Measurements from ENCODE around the gene UGGT2. TPM values are rescaled to one million over a fixed set of nuclear protein-coding genes. Genes with fewer than 3 reads are reported as not detected.

UGGT2 gene
- total and polyA plus RNA-seq, 2 donors (not counting 1 experiment from before 2014, with no cell fraction given), result 0.39 to 6.7 TPM

DNA sequence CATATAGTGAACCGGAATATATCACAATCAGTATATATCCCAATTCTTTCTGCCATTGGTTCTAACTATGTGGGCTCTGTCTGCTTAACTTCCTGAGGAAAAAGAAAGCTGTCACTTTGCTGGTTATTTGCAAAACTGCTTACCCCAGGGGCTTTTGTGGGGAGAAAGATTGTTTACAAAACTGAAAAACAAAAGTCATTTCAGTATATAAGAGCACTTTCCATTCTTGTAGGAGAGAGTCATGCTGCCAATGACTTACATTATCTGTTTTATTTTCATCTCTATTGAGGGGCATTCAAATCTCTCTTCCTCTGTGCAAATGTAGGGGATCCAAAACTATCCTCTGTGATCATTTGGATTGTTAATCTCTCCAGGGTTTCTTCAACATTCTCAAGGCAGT, 33.5 kb upstream of the UGGT2 start:
- Histone ChIP-seq H3K36me3 (replicated peaks in 1 of 2; ENCODE audit: control extremely low read depth in 1 of 2, control insufficient read depth in 1 of 2, extremely low read depth in 1 of 2, insufficient read depth in 2 of 2, low read length in 1 of 2) (no peaks in the 10 kb centered on the region), H3K9me3 (ENCODE audit: control extremely low read depth in 1 of 3, control insufficient read depth in 2 of 3, insufficient read depth in 1 of 3, low read length in 2 of 3) (peaks cover 0 to 4% (median 2%) of the 10 kb centered on the region in 3 donors), H3K9ac (ENCODE audit: low read length) (no peak overlapping the region), H2AFZ (ENCODE audit: insufficient read depth, low read depth, low read length, poor library complexity, severe bottlenecking) (no peak overlapping the region), H3K4me3 (ENCODE audit: control extremely low read depth in 1 of 5, extremely low read depth in 1 of 5, insufficient read depth in 1 of 5, low read depth in 2 of 5, low read length in 4 of 5) (no peak overlapping the region), H4K20me1 (ENCODE audit: control insufficient read depth, insufficient read depth, low read length, poor library complexity, severe bottlenecking) (no peaks in the 10 kb centered on the region), H3K27ac (ENCODE audit: low read length in 2 of 2) (no peak overlapping the region), H3K79me2 (ENCODE audit: control insufficient read depth, insufficient read depth, low read length) (no peaks in the 10 kb centered on the region), H3K4me2 (replicated peaks; ENCODE audit: low read depth, low read length, poor library complexity, severe bottlenecking) (no peak overlapping the region), H3K4me1 (ENCODE audit: control insufficient read depth in 2 of 2, insufficient read depth in 2 of 2, low read length in 2 of 2) (peaks cover 0 to 3% of the 10 kb centered on the region in 2 donors), H3K27me3 (replicated peaks in 1 of 4; ENCODE audit: control extremely low read depth in 1 of 4, control insufficient read depth in 3 of 4, insufficient read depth in 4 of 4, low read length in 3 of 4) (peaks cover 0 to 14% (median 7%) of the 10 kb centered on the region in 4 experiments)
- ChIA-PET POLR2A (no interaction called here), CTCF (no interaction called here)
- no peak for ATAC-seq (ENCODE audit: low read depth)
- no CpG with 5 or more reads among the region's 1 CpG for WGBS (ENCODE audit: insufficient coverage)
- DNase-seq, result no peak
- Mint-ChIP-seq H3K27me3 (peaks cover 48% of the 10 kb centered on the region), H3K9me3 (ENCODE audit: insufficient read depth) (no peaks in the 10 kb centered on the region), H3K27ac (no peak overlapping the region), H3K4me1 (peaks cover 8% of the 10 kb centered on the region), H3K4me3 (no peak overlapping the region)
- intact Hi-C loops (cut with micrococcal nuclease), result no loop called here
- TF ChIP-seq CTCF (IDR thresholded peaks at IDR 0.05), result no peak
- no peak for TF ChIP-seq EZH2 (IDR thresholded peaks at IDR 0.05; ENCODE audit: borderline replicate concordance, insufficient read depth, low read depth, low read length, poor library complexity, severe bottlenecking)

DNA sequence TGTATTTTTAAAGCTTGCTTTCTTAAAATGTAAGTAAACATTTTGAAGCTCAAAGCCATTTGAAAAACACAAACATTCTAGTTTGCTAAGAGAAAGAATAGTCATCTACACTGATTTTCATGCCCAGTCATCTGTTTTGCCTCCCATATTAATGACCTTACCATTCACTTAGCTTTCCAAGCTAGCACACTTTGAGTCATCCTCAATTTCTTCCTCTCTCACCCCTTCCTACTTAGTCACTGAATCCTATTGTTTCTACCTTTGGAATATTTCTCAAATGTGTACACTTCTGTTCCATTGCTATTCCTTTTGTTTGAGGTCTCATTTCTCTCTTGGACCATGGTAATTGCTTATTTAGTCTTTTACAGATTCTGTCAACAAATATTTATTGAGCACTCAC, 29.4 kb upstream of the UGGT2 start:
- Mint-ChIP-seq H3K4me3 (no peak overlapping the region), H3K27me3 (peaks cover 35% of the 10 kb centered on the region), H3K4me1 (no peaks in the 10 kb centered on the region), H3K9me3 (ENCODE audit: insufficient read depth) (no peaks in the 10 kb centered on the region), H3K27ac (no peak overlapping the region)
- Histone ChIP-seq H3K79me2 (ENCODE audit: control insufficient read depth, insufficient read depth, low read length) (no peaks in the 10 kb centered on the region), H3K36me3 (replicated peaks in 1 of 2; ENCODE audit: control extremely low read depth in 1 of 2, control insufficient read depth in 1 of 2, extremely low read depth in 1 of 2, insufficient read depth in 2 of 2, low read length in 1 of 2) (no peaks in the 10 kb centered on the region), H4K20me1 (ENCODE audit: control insufficient read depth, insufficient read depth, low read length, poor library complexity, severe bottlenecking) (no peaks in the 10 kb centered on the region), H3K27ac (ENCODE audit: low read length in 2 of 2) (no peak overlapping the region), H3K9me3 (ENCODE audit: control extremely low read depth in 1 of 3, control insufficient read depth in 2 of 3, insufficient read depth in 1 of 3, low read length in 2 of 3) (peaks cover 0 to under 1% (median 0%) of the 10 kb centered on the region in 3 donors), H2AFZ (ENCODE audit: insufficient read depth, low read depth, low read length, poor library complexity, severe bottlenecking) (no peak overlapping the region), H3K4me2 (replicated peaks; ENCODE audit: low read depth, low read length, poor library complexity, severe bottlenecking) (no peak overlapping the region), H3K9ac (ENCODE audit: low read length) (no peak overlapping the region), H3K4me3 (ENCODE audit: control extremely low read depth in 1 of 5, extremely low read depth in 1 of 5, insufficient read depth in 1 of 5, low read depth in 2 of 5, low read length in 4 of 5) (no peak overlapping the region), H3K27me3 (replicated peaks in 1 of 4; ENCODE audit: control extremely low read depth in 1 of 4, control insufficient read depth in 3 of 4, insufficient read depth in 4 of 4, low read length in 3 of 4) (peaks cover 0 to 3% (median 0%) of the 10 kb centered on the region in 4 experiments), H3K4me1 (ENCODE audit: control insufficient read depth in 2 of 2, insufficient read depth in 2 of 2, low read length in 2 of 2) (no peaks in the 10 kb centered on the region)
- ATAC-seq (ENCODE audit: low read depth), result no peak
- ChIA-PET CTCF (no interaction called here), POLR2A (no interaction called here)
- no peak for DNase-seq
- intact Hi-C loops (cut with micrococcal nuclease), result no loop called here
- no peak for TF ChIP-seq EZH2 (IDR thresholded peaks at IDR 0.05; ENCODE audit: borderline replicate concordance, insufficient read depth, low read depth, low read length, poor library complexity, severe bottlenecking)
- no peak for TF ChIP-seq CTCF (IDR thresholded peaks at IDR 0.05)
